WTC11 (cell line): ENCODE measurements around the gene RBM47.

Source experiments
- ETV6 ChIP-seq: sonication (generic); formaldehyde crosslinking; IDR thresholded peaks from 2 replicates; pipeline ENCODE4 v1.8.1; 2022; ENCODE audit warnings: mild to moderate bottlenecking, missing genetic modification reagents
- NR2C2 ChIP-seq: sonication (generic); formaldehyde crosslinking; IDR thresholded peaks from 2 replicates; pipeline ENCODE4 v1.8.0; 2022; ENCODE audit warnings: mild to moderate bottlenecking, missing genetic modification reagents
- RORB ChIP-seq: fragments of 250-450 bp; sonication (Bioruptor Pico); IDR thresholded peaks from 2 replicates; pipeline ENCODE4 v1.9.0; 2021; ENCODE audit warnings: mild to moderate bottlenecking
- ZNF232 ChIP-seq: sonication (generic); formaldehyde crosslinking; IDR thresholded peaks from 2 replicates; pipeline ENCODE4 v1.8.0; 2022; ENCODE audit warnings: mild to moderate bottlenecking, missing genetic modification reagents
- ZNF263 ChIP-seq: sonication (generic); formaldehyde crosslinking; IDR thresholded peaks from 2 replicates; pipeline ENCODE4 v1.8.1; 2022; ENCODE audit warnings: low read depth, mild to moderate bottlenecking, moderate library complexity, missing genetic modification reagents
- ZNF512 ChIP-seq: sonication (generic); formaldehyde crosslinking; IDR thresholded peaks from 2 replicates; pipeline ENCODE4 v1.8.1; 2022; ENCODE audit warnings: missing genetic modification reagents, borderline replicate concordance
- TF ChIP-seq, protein P1 (sequence below): sonication (generic); formaldehyde crosslinking; IDR thresholded peaks from 2 replicates; pipeline ENCODE4 v1.8.0; 2022; ENCODE audit warnings: mild to moderate bottlenecking, missing genetic modification reagents
- TF ChIP-seq, protein P2 (sequence below): sonication (generic); formaldehyde crosslinking; IDR thresholded peaks from 2 replicates; pipeline ENCODE4 v1.8.1; 2023; ENCODE audit warnings: mild to moderate bottlenecking, missing genetic modification reagents, moderate library complexity
- TF ChIP-seq, protein P3 (sequence below): fragments of 200-600 bp; IDR thresholded peaks from 2 replicates; pipeline ENCODE4 v1.8.0; 2022; ENCODE audit warnings: antibody characterized with exemption
- TF ChIP-seq, protein P4 (sequence below): sonication (generic); formaldehyde crosslinking; IDR thresholded peaks from 2 replicates; pipeline ENCODE4 v1.8.0; 2022; ENCODE audit warnings: mild to moderate bottlenecking, missing genetic modification reagents

GRCh38 chr4:40502934-40503333 is 126.7 kb downstream of the RBM47 start:
- TF ChIP-seq ZNF232 (CRISPR knock-in tag): no peak
- TF ChIP-seq, protein P1, sequence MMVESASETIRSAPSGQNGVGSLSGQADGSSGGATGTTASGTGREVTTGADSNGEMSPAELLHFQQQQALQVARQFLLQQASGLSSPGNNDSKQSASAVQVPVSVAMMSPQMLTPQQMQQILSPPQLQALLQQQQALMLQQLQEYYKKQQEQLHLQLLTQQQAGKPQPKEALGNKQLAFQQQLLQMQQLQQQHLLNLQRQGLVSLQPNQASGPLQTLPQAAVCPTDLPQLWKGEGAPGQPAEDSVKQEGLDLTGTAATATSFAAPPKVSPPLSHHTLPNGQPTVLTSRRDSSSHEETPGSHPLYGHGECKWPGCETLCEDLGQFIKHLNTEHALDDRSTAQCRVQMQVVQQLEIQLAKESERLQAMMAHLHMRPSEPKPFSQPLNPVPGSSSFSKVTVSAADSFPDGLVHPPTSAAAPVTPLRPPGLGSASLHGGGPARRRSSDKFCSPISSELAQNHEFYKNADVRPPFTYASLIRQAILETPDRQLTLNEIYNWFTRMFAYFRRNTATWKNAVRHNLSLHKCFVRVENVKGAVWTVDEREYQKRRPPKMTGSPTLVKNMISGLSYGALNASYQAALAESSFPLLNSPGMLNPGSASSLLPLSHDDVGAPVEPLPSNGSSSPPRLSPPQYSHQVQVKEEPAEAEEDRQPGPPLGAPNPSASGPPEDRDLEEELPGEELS (CRISPR knock-in tag): no peak
- no peak for TF ChIP-seq ZNF263 (CRISPR knock-in tag)
- TF ChIP-seq, protein P2, sequence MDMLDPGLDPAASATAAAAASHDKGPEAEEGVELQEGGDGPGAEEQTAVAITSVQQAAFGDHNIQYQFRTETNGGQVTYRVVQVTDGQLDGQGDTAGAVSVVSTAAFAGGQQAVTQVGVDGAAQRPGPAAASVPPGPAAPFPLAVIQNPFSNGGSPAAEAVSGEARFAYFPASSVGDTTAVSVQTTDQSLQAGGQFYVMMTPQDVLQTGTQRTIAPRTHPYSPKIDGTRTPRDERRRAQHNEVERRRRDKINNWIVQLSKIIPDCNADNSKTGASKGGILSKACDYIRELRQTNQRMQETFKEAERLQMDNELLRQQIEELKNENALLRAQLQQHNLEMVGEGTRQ: no peak
- no peak for TF ChIP-seq NR2C2 (CRISPR knock-in tag)
- TF ChIP-seq ETV6 (CRISPR knock-in tag): no peak
- TF ChIP-seq, protein P3, sequence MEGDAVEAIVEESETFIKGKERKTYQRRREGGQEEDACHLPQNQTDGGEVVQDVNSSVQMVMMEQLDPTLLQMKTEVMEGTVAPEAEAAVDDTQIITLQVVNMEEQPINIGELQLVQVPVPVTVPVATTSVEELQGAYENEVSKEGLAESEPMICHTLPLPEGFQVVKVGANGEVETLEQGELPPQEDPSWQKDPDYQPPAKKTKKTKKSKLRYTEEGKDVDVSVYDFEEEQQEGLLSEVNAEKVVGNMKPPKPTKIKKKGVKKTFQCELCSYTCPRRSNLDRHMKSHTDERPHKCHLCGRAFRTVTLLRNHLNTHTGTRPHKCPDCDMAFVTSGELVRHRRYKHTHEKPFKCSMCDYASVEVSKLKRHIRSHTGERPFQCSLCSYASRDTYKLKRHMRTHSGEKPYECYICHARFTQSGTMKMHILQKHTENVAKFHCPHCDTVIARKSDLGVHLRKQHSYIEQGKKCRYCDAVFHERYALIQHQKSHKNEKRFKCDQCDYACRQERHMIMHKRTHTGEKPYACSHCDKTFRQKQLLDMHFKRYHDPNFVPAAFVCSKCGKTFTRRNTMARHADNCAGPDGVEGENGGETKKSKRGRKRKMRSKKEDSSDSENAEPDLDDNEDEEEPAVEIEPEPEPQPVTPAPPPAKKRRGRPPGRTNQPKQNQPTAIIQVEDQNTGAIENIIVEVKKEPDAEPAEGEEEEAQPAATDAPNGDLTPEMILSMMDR: no peak
- TF ChIP-seq RORB: no peak
- no peak for TF ChIP-seq ZNF512
- TF ChIP-seq, protein P4, sequence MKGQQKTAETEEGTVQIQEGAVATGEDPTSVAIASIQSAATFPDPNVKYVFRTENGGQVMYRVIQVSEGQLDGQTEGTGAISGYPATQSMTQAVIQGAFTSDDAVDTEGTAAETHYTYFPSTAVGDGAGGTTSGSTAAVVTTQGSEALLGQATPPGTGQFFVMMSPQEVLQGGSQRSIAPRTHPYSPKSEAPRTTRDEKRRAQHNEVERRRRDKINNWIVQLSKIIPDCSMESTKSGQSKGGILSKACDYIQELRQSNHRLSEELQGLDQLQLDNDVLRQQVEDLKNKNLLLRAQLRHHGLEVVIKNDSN: no peak
